ENCODE results near the gene MBD6. TPM values are rescaled to one million over a fixed set of nuclear protein-coding genes. Genes with fewer than 3 reads are reported as not detected.

The MBD6 gene
- total and polyA plus RNA-seq, 2 of the 13 experiments (the other 11 are each of a cell fraction or from before 2014, with no cell fraction given), result 4.1 to 5.9 TPM

DNA sequence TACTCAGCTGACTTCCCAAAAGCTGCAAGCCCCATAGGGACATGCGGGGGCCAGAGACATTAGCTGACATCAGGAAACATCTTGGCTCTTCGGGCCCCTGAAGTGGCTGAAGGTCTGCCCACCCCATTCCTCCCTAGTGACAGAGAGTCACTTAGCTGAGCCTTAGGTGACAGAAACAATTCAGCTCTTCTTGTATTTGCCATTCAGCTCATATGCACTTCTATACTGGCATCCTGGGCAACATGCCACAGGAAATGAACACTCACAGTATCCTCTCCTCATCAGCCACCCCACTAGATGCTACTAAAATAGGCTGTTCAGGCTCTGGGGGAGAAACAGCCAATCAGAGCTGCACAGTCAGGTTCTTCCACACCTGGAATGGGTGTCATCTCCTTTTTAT is 21.0 kb downstream of the MBD6 start:
- Histone ChIP-seq H4K20me1 (ENCODE audit: insufficient read depth, low read length) (no peaks in the 10 kb centered on the region), H3K79me2 (ENCODE audit: insufficient read depth, low read length) (peaks cover 20% of the 10 kb centered on the region), H3K27me3 (ENCODE audit: control insufficient read depth in 1 of 2, insufficient read depth in 2 of 2, low read length in 2 of 2) (peaks cover 0 to 6% of the 10 kb centered on the region in 2 experiments; a peak in 2 of 5 replicates), H3K4me2 (ENCODE audit: low read depth, low read length) (no peak overlapping the region), H3K4me3 (replicated peaks in 1 of 3; ENCODE audit: insufficient read depth in 1 of 3, low read depth in 2 of 3, low read length in 3 of 3) (no peak overlapping the region), H3K4me1 (ENCODE audit: insufficient read depth, low read length) (peaks cover 27% of the 10 kb centered on the region), H2AFZ (ENCODE audit: low read length) (no peak overlapping the region), H3K27ac (ENCODE audit: extremely low read length, insufficient read depth, low read length) (no peak overlapping the region), H3K9me3 (ENCODE audit: low read length) (no peaks in the 10 kb centered on the region), H3K36me3 (replicated peaks in 1 of 2; ENCODE audit: control insufficient read depth in 1 of 2, insufficient read depth in 2 of 2, low read length in 2 of 2) (peaks cover 2 to 7% of the 10 kb centered on the region in 2 experiments; a peak in 3 of 5 replicates), H3K9ac (ENCODE audit: insufficient read depth, low read depth, low read length) (no peak overlapping the region)
- 93% methylated on average over 2 of the region's 2 CpGs for WGBS (ENCODE audit: low lambda C conversion rate)
- FAIRE-seq (no peak), DNase-seq (ENCODE audit: low spot score) (no peak), ATAC-seq (no peak)
- POLR2A ChIA-PET, result interaction anchor here (0.9 to 1.4 kb wide), 4 partner anchors 9 to 33 kb away, joined by 3 to 5 read pairs (median 4); no protein-coding TSS in a partner anchor
- TF ChIP-seq TCF7 (IDR thresholded peaks at IDR 0.05; ENCODE audit: low read depth), result no peak
- TF ChIP-seq, protein P1, sequence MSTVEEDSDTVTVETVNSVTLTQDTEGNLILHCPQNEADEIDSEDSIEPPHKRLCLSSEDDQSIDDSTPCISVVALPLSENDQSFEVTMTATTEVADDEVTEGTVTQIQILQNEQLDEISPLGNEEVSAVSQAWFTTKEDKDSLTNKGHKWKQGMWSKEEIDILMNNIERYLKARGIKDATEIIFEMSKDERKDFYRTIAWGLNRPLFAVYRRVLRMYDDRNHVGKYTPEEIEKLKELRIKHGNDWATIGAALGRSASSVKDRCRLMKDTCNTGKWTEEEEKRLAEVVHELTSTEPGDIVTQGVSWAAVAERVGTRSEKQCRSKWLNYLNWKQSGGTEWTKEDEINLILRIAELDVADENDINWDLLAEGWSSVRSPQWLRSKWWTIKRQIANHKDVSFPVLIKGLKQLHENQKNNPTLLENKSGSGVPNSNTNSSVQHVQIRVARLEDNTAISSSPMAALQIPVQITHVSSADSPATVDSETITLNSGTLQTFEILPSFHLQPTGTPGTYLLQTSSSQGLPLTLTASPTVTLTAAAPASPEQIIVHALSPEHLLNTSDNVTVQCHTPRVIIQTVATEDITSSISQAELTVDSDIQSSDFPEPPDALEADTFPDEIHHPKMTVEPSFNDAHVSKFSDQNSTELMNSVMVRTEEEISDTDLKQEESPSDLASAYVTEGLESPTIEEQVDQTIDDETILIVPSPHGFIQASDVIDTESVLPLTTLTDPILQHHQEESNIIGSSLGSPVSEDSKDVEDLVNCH (CRISPR knock-in tag; IDR thresholded peaks at IDR 0.05), result no peak
- TF ChIP-seq, protein P2, sequence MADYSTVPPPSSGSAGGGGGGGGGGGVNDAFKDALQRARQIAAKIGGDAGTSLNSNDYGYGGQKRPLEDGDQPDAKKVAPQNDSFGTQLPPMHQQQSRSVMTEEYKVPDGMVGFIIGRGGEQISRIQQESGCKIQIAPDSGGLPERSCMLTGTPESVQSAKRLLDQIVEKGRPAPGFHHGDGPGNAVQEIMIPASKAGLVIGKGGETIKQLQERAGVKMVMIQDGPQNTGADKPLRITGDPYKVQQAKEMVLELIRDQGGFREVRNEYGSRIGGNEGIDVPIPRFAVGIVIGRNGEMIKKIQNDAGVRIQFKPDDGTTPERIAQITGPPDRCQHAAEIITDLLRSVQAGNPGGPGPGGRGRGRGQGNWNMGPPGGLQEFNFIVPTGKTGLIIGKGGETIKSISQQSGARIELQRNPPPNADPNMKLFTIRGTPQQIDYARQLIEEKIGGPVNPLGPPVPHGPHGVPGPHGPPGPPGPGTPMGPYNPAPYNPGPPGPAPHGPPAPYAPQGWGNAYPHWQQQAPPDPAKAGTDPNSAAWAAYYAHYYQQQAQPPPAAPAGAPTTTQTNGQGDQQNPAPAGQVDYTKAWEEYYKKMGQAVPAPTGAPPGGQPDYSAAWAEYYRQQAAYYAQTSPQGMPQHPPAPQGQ (CRISPR knock-in tag; IDR thresholded peaks at IDR 0.05; ENCODE audit: borderline replicate concordance), result no peak
- TF ChIP-seq ZNF749 (CRISPR knock-in tag; IDR thresholded peaks at IDR 0.05; ENCODE audit: borderline replicate concordance), result no peak
- TF ChIP-seq, protein P3, sequence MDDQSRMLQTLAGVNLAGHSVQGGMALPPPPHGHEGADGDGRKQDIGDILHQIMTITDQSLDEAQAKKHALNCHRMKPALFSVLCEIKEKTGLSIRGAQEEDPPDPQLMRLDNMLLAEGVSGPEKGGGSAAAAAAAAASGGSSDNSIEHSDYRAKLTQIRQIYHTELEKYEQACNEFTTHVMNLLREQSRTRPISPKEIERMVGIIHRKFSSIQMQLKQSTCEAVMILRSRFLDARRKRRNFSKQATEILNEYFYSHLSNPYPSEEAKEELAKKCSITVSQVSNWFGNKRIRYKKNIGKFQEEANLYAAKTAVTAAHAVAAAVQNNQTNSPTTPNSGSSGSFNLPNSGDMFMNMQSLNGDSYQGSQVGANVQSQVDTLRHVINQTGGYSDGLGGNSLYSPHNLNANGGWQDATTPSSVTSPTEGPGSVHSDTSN (CRISPR knock-in tag; IDR thresholded peaks at IDR 0.05; ENCODE audit: borderline replicate concordance), result no peak
- no peak for TF ChIP-seq CAMTA2 (CRISPR knock-in tag; IDR thresholded peaks at IDR 0.05; ENCODE audit: borderline replicate concordance)
- intact Hi-C loops (cut with micrococcal nuclease; ENCODE audit: unreplicated experiment), result no loop called here
- no TSS peak for BruUV-seq (replicated peaks)
- CTCF ChIA-PET (ENCODE audit: low intra/inter-chr PET ratio, low total read pairs), result no interaction called here
- in situ Hi-C loops (cut with HindIII; ENCODE audit: extremely low pct_ligation_motif_present, low pct_unique_long_range_greater_than_20kb), result no loop called here

Measured in HepG2 (cell line).